Measurements from ENCODE around the gene ANGPTL8.

The ANGPTL8 gene

DNA sequence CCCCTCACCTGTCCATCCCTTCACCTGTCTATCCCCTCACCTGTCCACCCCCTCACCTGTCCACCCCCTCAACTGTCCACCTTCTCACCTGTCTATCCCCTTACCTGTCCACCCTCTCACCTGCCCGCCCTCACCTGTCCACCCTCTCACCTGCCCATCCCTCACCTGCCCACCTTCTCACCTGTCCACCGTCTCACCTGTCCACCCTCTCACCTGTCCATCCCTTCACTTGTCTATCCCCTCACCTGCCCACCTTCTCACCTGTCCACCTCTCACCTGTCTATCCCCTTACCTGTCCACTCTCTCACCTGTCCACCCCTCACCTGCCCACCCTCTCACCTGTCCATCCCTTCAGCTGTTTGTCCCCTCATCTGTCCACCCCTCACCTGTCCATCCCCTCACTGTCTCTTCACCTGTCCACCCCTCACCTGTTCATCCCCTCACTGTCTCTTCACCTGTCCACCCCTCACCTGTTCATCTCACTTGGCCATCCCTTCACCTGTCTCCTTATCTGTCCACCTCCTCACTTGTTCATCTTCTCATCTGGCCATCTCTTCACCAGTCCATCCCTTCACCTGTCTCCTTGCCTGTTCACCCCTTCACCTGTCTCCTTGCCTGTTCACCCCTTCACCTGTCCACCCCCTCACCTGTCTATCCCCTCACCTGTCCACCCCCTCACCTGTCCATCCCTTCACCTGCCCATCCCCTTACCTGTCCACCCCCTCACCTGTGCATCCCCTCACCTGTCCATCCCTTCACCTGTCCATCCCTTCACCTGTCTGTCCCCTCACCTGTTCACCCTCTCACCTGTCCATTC lies 29.4 kb upstream of the ANGPTL8 start:
- Histone ChIP-seq H3K27me3 (ENCODE audit: low read depth) (no peaks in the 10 kb centered on the region), H3K36me3 (replicated peaks) (no peaks in the 10 kb centered on the region; the same call in 1 of the 2 replicates), H3K4me3 (no peak overlapping the region), H3K4me1 (no peaks in the 10 kb centered on the region), H3K9me3 (no peaks in the 10 kb centered on the region)
- in situ Hi-C loops (cut with MboI; ENCODE audit: low sequenced_read_pairs), result no loop called here
- DNase-seq (ENCODE audit: low spot score in 2 of 2), result no peak

DNA sequence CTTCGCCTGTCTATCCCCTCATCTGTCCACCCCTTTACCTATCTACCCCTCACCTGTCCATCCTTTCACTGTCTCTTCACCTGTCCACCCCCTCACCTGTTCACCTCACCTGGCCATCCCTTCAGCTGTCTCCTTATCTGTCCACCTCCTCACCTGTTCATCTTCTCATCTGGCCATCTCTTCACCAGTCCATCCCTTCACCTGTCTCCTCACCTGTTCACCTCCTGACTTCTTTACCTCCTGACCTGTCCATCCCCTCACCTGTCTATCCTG lies 28.8 kb upstream of the ANGPTL8 start:
- in situ Hi-C loops (cut with MboI; ENCODE audit: low sequenced_read_pairs), result no loop called here

DNA sequence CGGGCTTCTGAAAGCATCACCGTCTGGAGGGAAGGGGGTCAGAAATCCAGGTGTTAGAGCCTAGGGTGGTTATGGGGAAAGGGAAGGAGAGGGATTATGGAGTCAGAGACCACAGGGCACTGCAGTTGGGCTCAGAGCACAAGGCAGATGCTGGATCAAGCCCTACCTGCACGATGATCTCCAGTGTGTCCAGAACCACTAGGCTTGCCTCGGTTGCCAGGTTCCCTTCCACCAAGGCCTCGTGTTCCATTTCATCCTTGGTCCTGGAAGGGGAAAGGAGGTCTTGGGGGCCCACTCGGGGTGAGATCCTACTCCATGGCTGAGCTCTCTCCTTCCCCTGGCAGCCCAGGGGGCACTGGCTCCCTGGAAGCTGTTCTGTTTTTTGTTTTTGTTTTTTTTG lies 25.0 kb upstream of the ANGPTL8 start:
- H3K27me3 ChIP-seq (ENCODE audit: low read depth), result no peaks in the 10 kb centered on the region
- peaks cover 6% of the 10 kb centered on the region for H3K36me3 ChIP-seq (replicated peaks)
- in situ Hi-C loops (cut with MboI; ENCODE audit: low sequenced_read_pairs), result no loop called here
- DNase-seq (ENCODE audit: low spot score in 2 of 2), result no peak
- no peak overlapping the region for H3K4me3 ChIP-seq
- no peaks in the 10 kb centered on the region for H3K4me1 ChIP-seq
- H3K9me3 ChIP-seq, result no peaks in the 10 kb centered on the region

More for the DNA sequence above, 28.8 kb upstream of the ANGPTL8 start:
- no peak overlapping the region for H3K4me3 ChIP-seq
- peaks cover 5% of the 10 kb centered on the region for H3K36me3 ChIP-seq (replicated peaks)
- no peak for DNase-seq (ENCODE audit: low spot score in 2 of 2)
- no peaks in the 10 kb centered on the region for H3K9me3 ChIP-seq
- no peaks in the 10 kb centered on the region for H3K27me3 ChIP-seq (ENCODE audit: low read depth)
- no peaks in the 10 kb centered on the region for H3K4me1 ChIP-seq

DNA sequence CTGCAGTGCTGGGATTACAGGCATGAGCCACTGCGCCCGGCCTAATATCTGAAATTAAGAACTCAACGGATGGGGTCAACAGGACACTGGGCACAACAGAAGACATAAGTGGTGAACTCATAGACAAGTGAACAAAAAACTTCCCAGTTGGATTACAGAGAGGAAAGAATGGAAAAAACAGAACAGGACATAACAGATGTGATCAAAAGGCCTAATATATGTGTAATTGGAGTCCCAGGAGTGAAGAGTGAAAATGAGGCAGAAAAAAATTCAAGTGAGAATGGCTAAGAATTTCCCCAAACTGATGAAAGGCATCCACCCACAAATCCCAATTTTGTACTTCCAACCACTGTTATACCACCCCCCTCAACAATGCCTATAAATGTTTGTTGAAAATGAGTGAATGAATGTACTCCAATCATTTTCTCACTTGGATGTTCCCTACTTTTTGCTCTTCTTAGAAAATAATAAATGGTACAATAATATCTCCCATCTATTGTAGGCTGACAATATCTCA lies 18.3 kb upstream of the ANGPTL8 start:
- Histone ChIP-seq H3K36me3 (replicated peaks) (peaks cover 12% of the 10 kb centered on the region), H3K4me3 (no peak overlapping the region), H3K4me1 (no peaks in the 10 kb centered on the region), H3K9me3 (peaks cover 8% of the 10 kb centered on the region), H3K27me3 (ENCODE audit: low read depth) (no peaks in the 10 kb centered on the region)
- in situ Hi-C loops (cut with MboI; ENCODE audit: low sequenced_read_pairs), result no loop called here
- no peak for DNase-seq (ENCODE audit: low spot score in 2 of 2)

DNA sequence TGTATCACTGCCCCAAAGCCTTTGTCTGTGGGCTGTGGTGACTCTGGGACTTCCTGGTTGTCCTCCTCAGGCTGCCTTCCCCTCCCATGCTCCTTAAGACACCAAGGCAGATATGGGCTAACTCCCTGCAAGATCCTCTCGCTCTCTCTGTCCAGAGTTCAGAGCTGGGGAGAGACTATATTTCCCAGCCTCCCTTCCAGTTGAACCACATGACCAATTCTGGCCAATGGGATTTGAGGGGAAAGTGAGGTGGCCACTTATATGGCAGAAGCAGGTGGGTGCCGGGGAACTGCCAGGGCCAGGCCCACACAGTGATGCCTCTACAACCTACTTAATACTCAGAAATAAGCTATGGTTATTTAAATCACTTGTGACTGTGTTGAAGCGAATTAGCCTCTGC lies 16.2 kb upstream of the ANGPTL8 start:
- H3K4me1 ChIP-seq, result no peaks in the 10 kb centered on the region
- peaks cover 8% of the 10 kb centered on the region for H3K9me3 ChIP-seq
- H3K27me3 ChIP-seq (ENCODE audit: low read depth), result no peaks in the 10 kb centered on the region
- H3K4me3 ChIP-seq, result no peak overlapping the region
- in situ Hi-C loops (cut with MboI; ENCODE audit: low sequenced_read_pairs), result no loop called here
- H3K36me3 ChIP-seq (replicated peaks), result peaks cover 12% of the 10 kb centered on the region
- no peak for DNase-seq (ENCODE audit: low spot score in 2 of 2)

DNA sequence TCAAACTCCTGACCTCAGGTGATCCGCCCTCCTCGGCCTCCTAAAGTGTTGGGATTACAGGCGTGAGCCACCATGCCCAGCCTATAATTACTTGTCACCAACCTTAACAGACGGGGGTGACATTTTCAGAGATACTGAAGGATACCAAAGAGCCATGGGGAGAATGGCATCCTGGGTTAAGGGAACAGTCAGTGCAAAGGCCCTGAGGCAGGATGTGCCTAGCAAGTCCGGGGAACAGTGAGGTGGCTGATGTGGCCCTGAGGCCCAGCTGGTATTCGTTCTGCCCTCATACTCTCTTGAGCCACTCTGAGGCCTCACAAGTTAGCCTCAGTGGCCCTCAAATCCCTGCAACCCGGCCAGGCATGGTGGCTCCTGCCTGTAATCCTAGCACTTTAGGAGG lies 15.0 kb upstream of the ANGPTL8 start:
- no peaks in the 10 kb centered on the region for H3K27me3 ChIP-seq (ENCODE audit: low read depth)
- H3K4me3 ChIP-seq, result no peak overlapping the region
- no peaks in the 10 kb centered on the region for H3K4me1 ChIP-seq
- in situ Hi-C loops (cut with MboI; ENCODE audit: low sequenced_read_pairs), result no loop called here
- peaks cover 12% of the 10 kb centered on the region for H3K36me3 ChIP-seq (replicated peaks)
- DNase-seq (ENCODE audit: low spot score in 2 of 2), result no peak
- H3K9me3 ChIP-seq, result peaks cover 8% of the 10 kb centered on the region

DNA sequence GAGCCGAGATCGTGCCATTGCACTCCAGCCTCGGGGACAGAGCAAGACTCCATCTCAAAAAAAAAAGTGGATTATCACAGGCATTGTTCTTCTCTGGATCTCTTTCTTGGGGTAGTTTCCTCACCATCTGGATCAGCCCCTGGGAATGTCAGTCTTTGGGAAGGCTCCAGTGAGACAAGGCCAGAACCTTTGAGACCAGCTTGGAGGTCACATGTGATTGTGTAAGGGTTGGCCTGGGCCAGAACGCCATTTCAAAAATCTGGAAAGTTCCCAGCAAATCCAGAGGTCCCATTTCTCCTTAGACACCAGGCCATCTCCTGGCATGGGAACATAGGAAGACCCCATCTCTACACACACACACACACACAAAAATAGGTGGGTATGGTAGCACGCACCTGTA lies 14.2 kb upstream of the ANGPTL8 start:
- DNase-seq (ENCODE audit: low spot score in 2 of 2), result no peak
- peaks cover 7% of the 10 kb centered on the region for H3K9me3 ChIP-seq
- peaks cover 11% of the 10 kb centered on the region for H3K36me3 ChIP-seq (replicated peaks)
- no peaks in the 10 kb centered on the region for H3K27me3 ChIP-seq (ENCODE audit: low read depth)
- no peaks in the 10 kb centered on the region for H3K4me1 ChIP-seq
- in situ Hi-C loops (cut with MboI; ENCODE audit: low sequenced_read_pairs), result no loop called here
- H3K4me3 ChIP-seq, result no peak overlapping the region

DNA sequence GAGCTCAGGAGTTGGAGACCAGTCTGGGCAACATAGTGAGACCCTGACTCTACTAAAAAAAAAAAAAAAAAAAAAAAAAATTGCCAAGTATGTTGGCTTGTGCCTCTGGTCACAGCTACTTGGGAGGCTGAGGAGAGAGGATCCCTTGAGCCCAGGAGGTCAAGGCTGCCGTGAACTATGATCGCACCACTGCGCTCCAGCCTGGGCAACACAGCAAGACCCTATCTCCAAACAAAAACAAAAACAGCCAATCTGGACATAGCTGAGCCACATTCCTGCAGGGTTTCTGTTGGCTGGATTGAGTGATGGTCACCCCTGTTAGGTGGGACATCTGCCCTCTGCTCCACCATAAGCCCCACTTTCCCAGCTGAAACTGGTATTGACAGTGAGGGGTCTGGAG lies 13.6 kb upstream of the ANGPTL8 start:
- Histone ChIP-seq H3K36me3 (replicated peaks) (peaks cover 8% of the 10 kb centered on the region; the same call in 1 of the 2 replicates), H3K4me3 (no peak overlapping the region), H3K9me3 (peaks cover 5% of the 10 kb centered on the region; the same call in 1 of the 2 replicates), H3K27me3 (ENCODE audit: low read depth) (no peaks in the 10 kb centered on the region), H3K4me1 (no peaks in the 10 kb centered on the region)
- in situ Hi-C loops (cut with MboI; ENCODE audit: low sequenced_read_pairs), result no loop called here
- DNase-seq (ENCODE audit: low spot score in 2 of 2), result no peak

DNA sequence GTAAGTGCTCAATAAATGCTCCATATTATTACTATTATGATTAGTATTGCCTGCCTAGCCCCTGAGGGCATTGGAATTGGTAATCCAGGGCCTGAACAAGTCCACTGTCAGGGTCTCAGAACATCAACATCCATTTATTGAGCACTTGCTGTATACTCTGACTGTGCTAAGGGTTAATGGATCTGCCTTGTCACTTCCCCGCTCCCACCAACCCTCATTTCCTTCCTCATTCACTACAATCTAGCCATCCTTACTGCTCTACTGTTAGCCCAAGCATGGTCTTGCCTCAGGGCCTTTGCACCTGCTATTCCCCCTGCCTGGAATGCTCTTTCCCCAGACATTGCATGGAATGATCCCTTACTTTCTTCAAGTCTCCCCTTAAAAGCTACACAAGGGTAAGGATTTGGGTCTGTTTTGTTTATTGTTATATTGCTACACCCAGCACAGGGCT lies 12.7 kb upstream of the ANGPTL8 start:
- Histone ChIP-seq H3K9me3 (no peaks in the 10 kb centered on the region; the same call in 1 of the 2 replicates), H3K27me3 (ENCODE audit: low read depth) (no peaks in the 10 kb centered on the region), H3K4me1 (no peaks in the 10 kb centered on the region), H3K4me3 (no peak overlapping the region), H3K36me3 (replicated peaks) (peaks cover 2% of the 10 kb centered on the region; the same call in 1 of the 2 replicates)
- no peak for DNase-seq (ENCODE audit: low spot score in 2 of 2)
- in situ Hi-C loops (cut with MboI; ENCODE audit: low sequenced_read_pairs), result no loop called here

DNA sequence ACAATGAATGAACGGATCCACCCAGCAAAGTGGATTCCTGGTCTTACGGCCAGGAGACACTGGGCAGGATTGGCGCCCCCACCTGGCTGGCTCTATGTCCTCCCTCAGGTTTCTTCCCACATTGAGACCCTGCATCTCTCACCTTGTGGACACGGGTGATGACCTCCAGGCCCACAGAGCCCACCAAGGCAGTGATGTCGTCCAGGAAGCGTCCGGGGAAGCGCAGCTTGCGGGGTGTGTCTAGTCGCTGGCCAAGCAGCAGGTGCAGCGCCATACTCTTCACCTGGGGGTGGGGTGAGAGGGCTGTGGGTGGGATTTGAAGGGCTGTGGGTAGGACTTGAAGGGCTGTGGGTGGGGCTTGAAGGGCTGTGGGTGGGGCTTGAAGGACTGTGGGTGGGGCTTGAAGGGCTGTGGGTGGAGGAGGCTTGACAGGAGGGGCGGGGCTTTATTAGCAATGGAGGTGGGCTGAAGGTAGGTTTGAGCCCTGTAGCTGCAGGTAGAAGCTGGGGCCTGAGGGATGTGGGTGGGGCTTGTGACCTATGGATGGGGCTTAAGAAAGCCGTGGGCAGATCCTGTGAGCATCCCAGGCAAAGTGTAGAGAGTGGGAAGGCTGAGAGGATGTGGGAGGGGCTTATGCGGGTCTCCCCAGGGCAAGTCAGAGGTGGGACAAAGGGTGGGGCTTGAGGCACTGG lies 12.1 kb upstream of the ANGPTL8 start:
- no peak overlapping the region for H3K4me3 ChIP-seq
- in situ Hi-C loops (cut with MboI; ENCODE audit: low sequenced_read_pairs), result no loop called here
- no peaks in the 10 kb centered on the region for H3K9me3 ChIP-seq
- peaks cover 1% of the 10 kb centered on the region for H3K36me3 ChIP-seq (replicated peaks)
- no peaks in the 10 kb centered on the region for H3K4me1 ChIP-seq
- DNase-seq (ENCODE audit: low spot score in 2 of 2), result peak; percentile 13 to 78
- no peaks in the 10 kb centered on the region for H3K27me3 ChIP-seq (ENCODE audit: low read depth)

DNA sequence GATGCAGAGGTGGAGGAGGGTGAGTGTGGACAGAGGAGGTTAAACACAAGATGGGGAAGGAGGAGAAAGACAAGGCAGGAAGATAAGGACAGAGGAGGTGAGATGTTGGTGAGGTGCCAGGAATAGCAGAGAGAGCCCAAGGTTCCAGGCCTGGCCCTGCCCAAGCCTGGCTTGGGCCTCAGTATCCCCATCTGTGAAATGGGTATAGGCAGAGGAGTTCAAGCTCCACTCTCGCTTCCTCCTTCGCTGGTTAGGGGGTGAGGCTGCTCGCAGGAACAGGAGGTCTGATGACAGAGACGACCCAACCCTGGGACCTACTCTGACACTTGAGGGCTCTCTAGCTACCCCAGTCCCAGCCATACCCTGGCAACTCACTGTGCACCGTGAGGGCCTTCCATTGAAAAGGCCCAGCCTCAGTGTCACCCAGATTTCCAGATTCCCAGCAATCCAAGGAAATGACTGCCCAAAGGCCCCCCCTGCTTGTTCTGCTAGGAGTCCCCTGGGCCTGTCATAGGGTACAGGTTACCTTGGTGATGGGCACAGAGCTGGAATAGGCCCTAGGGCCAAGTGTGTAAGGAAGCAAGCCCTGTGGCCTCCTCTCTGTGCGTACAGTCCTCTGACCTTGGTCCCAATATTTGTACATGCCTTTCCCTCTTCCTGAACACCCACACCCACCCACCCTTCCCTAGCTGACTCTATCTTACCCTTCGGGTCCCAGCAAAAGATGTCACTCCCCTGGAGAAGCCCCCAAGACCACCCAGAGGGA lies 8.6 kb upstream of the ANGPTL8 start:
- Histone ChIP-seq H3K4me3 (no peak overlapping the region), H3K9me3 (no peaks in the 10 kb centered on the region), H3K4me1 (no peaks in the 10 kb centered on the region), H3K36me3 (replicated peaks) (peaks cover 8% of the 10 kb centered on the region), H3K27me3 (ENCODE audit: low read depth) (no peaks in the 10 kb centered on the region)
- in situ Hi-C loops (cut with MboI; ENCODE audit: low sequenced_read_pairs), result no loop called here
- DNase-seq (ENCODE audit: low spot score in 2 of 2), result no peak

DNA sequence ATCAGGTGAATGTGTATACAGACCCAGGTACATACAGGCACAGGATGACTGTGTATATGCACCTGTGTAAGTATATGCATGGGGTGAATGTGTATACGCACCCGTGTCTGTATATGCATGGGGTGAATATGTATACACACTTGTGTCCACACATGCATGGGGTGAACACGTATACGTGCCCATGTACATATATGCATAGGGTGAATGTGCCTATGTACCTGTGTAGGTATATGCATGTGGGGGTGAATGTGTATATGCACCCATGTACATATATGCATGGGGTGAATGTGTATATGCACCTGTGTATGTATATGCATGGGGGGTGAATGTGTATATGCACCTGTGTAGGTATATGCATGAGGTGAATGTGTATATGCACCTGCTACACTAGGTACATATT lies 6.9 kb upstream of the ANGPTL8 start:
- in situ Hi-C loops (cut with MboI; ENCODE audit: low sequenced_read_pairs), result no loop called here
- DNase-seq (ENCODE audit: low spot score in 2 of 2), result no peak
- no peaks in the 10 kb centered on the region for H3K9me3 ChIP-seq
- H3K27me3 ChIP-seq (ENCODE audit: low read depth), result no peaks in the 10 kb centered on the region
- H3K4me3 ChIP-seq, result no peak overlapping the region
- H3K4me1 ChIP-seq, result no peaks in the 10 kb centered on the region
- peaks cover 8% of the 10 kb centered on the region for H3K36me3 ChIP-seq (replicated peaks)

DNA sequence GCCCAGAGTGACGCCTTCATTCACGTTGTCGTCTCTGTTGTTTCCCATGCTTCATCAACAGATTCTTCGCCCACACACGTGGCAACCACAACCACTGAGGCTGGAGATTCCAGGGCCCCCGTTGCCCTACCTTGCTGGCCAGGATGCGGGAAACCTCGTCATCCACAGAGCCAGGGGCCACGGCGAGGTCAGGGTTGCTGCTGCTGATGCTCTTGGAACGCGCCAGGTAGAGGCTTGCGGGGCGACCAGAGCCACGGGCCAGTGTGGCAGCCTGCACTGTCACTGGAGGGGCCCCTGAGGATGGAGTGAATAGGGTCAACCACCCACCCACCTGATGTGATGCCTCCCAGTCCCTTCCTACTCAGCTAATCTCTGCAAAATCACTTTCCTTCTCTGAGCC lies 6.3 kb upstream of the ANGPTL8 start:
- in situ Hi-C loops (cut with MboI; ENCODE audit: low sequenced_read_pairs), result no loop called here
- no peak for DNase-seq (ENCODE audit: low spot score in 2 of 2)
- no peaks in the 10 kb centered on the region for H3K27me3 ChIP-seq (ENCODE audit: low read depth)

More for the DNA sequence above, 6.3 kb upstream of the ANGPTL8 start:
- no peaks in the 10 kb centered on the region for H3K9me3 ChIP-seq
- no peak overlapping the region for H3K4me3 ChIP-seq
- H3K4me1 ChIP-seq, result no peaks in the 10 kb centered on the region
- peaks cover 8% of the 10 kb centered on the region for H3K36me3 ChIP-seq (replicated peaks)

All from HAP-1 (cell line).